ENCODE measurements around the gene OAS3.

OAS3 gene

GRCh38 chr12:112962561-112962960, 24.3 kb downstream of the OAS3 start:
- no peak for DNase-seq

- DNase-seq = no peak
These were observed 25.1 kb downstream of the OAS3 start for GRCh38 chr12:112963227-112963861.

GRCh38 chr12:112964067-112964670, 25.9 kb downstream of the OAS3 start:
- no peak for DNase-seq

- DNase-seq = no peak
These were observed 26.6 kb downstream of the OAS3 start for GRCh38 chr12:112964915-112965314.

- DNase-seq = no peak
These were observed 27.4 kb downstream of the OAS3 start for GRCh38 chr12:112965643-112966042.

- DNase-seq = no peak
These were observed 29.0 kb downstream of the OAS3 start for GRCh38 chr12:112967306-112967705.

GRCh38 chr12:112967858-112968257, 29.6 kb downstream of the OAS3 start:
- DNase-seq = no peak

- no peak for DNase-seq
These were observed 31.5 kb downstream of the OAS3 start for GRCh38 chr12:112969547-112970306.

GRCh38 chr12:112970391-112970790, 32.1 kb downstream of the OAS3 start:
- DNase-seq = no peak

GRCh38 chr12:112971248-112971647, 33.0 kb downstream of the OAS3 start:
- DNase-seq = no peak

- no peak for DNase-seq
These were observed 34.9 kb downstream of the OAS3 start for GRCh38 chr12:112973011-112973735.

- no peak for DNase-seq
These were observed 35.6 kb downstream of the OAS3 start for GRCh38 chr12:112973818-112974231.

- no peak for DNase-seq
These were observed 36.6 kb downstream of the OAS3 start for GRCh38 chr12:112974904-112975303.

GRCh38 chr12:112977139-112977538, 38.9 kb downstream of the OAS3 start:
- no peak for DNase-seq

- no peak for DNase-seq
These were observed 39.4 kb downstream of the OAS3 start for GRCh38 chr12:112977641-112978040.

GRCh38 chr12:112978163-112979040, 40.1 kb downstream of the OAS3 start, which contains the start of gene OAS2:
Gene OAS2, plus strand, starts transcription at chr12:112978519. Its CDS starts 90 bp downstream, at chr12:112978609.
- peak; percentile 83 to 86 for DNase-seq

- peak; percentile 21 to 46 for DNase-seq
These were observed 40.9 kb downstream of the OAS3 start for GRCh38 chr12:112979041-112979680.

- DNase-seq = peak in 1 of 2 donors; percentile 73
These were observed 42.4 kb downstream of the OAS3 start for GRCh38 chr12:112980491-112981158.

- DNase-seq = no peak
These were observed 47.5 kb downstream of the OAS3 start for GRCh38 chr12:112985642-112986290.

GRCh38 chr12:112986291-112986800, 48.1 kb downstream of the OAS3 start:
- DNase-seq = no peak
